NCI-H2107 treated with DMSO at 0.1 percent for 48 hours (cell line): ENCODE measurements around the gene FAM169A.
"Not testable (repeated sequence)": the region's sequence is repeated elsewhere in the genome, so short reads cannot be mapped to it uniquely, and the experiment has no call there.

Experiments used
- DNase-seq: peaks from one replicate; lab custom pipeline; 2025; ENCODE audit not compliant: unreplicated experiment; lab: John Stamatoyannopoulos, UW

The FAM169A gene

DNA sequence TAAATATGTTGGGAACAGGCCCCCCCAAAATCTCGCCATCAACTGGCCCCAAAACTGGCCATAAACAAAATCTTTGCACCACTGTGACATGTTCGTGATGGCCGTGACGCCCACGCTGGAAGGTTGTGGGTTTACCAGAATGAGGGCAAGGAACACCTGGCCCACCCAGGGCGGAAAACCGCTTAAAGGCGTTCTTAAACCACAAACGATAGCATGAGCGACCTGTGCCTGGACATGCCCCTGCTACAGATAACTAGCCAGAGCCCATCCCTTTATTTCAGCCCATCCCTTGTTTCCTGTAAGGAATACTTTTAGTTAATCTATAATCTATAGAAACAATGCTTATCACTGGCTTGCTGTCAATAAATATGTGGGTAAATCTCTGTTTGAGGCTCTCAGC, 3.2 kb upstream of the FAM169A start:
- DNase-seq = not testable (repeated sequence)

DNA sequence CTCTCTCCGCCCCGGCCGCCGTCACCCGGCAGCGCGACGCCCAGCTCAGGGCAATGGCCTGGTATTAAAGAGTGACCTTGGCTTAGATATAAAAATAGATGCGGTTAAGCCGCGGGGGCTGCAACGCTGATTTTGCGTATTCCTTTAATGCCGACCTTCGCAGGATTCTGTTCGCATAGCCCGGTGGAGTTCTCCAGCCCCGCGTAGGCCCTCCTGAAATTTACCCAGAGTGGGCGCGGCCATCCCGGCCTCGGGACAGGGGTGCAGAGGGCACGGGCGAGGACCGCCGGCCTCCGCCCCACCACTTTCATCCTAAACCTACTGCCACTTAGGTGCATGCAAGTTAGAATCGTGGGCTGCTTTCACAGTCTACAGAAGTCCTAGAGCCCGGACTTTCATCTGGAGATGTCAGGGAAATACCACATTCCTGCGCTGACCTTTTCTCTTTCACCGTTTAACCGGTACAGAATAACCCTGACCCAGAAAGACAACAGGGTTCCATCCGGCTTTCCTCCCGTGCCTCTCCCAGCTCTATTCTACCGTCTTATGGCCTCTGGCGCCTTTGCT, 492 bp upstream of the FAM169A start:
- DNase-seq = no peak

DNA sequence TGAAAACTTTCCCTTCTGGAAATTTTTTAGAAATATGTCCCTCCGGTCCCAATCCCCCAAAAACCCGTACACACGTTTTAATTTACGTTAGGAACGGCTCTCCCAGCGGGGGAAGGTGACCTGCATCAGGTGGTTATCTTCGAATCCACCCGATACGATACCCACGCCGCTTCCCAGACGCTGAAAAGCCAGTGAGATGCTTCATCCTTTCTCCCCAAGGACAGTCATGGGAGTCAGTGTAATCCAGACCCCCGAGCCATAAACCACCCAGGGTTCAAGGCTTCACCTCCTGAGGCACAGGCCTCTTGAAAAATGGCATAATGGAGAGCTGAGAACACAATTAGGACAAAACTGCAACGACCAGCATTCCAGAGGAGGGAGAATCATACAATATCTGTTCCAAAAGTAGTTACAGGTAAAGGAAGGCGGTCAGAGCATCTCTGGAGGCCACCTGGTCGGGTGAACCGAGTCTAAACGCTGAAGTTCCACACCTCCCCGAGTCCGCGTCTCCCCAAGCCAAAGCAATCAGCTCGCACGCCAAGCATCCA, 857 bp downstream of the FAM169A start:
- no peak for DNase-seq

DNA sequence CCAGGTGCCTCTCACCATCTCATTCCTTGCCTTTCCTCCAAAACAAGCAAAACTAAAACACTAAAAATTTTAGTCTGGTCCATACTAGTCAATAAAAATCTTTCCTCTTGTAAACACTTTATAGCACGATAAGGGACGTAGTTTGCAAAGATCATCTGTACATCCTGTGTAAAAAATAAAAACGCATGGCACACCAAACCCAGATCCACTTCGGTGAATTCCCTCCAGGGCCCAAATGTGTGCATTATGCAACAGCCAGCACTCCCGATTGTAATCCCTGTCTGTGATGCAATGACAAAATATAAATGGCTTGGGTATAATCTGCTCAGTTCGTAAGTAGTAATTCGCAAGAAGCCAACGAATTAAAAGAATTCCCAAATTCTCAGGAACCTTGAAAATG, 1.4 kb downstream of the FAM169A start:
- no peak for DNase-seq

DNA sequence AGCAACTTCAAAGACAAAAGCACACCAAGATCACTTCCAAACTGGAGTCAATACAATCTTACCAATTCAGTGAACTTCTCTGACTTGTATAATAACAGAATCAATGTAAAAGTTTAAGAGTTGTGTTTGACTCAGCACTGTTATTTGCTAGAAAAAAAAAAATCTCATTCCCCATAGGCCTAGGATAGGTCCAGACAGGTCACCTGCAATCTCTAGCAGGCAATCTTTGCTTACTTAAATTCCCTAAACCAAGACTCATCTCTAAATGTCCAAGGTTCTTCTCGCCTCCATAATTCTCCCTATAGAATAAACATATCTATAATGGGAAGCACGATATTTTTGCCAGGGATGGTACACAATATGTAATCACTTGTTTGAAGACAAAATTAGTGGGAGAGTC, 2.5 kb downstream of the FAM169A start:
- DNase-seq = no peak

DNA sequence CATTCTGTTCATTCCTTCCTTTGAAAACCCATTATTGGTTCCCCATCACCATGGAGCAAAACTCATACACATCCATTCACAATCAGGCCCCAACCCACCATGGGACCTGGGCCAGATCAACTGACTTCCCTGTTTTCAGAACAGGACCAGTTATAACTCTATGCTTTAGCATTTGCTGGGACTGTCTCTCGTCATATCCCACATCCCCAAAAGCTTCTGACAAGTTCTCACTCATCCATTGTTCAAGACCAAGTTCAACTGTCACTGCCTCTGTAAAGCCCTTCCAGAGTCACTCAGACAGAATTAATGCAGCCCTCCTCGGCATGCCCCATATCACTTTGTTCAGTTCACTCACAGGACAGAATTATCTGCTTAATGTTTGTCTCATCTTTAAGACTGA, 4.0 kb downstream of the FAM169A start:
- DNase-seq = no peak

DNA sequence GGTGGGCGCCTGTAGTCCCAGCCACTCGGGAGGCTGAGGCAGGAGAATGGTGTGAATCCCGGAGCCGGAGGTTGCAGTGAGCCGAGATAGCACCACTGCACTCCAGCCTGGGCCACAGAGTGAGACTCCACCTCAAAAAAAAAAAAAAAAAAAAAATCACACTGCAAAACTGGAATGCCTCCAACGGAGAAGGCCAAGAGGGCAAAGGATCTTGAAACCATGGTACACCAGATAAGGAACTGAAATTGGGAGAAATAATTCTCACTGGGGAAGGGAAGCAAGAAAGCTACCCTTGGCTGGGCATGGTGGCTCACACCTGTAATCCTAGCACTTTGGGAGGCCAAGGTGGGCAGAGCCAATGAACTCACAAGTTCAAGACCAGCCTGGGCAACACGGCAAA, 9.2 kb downstream of the FAM169A start:
- not testable (repeated sequence) for DNase-seq

DNA sequence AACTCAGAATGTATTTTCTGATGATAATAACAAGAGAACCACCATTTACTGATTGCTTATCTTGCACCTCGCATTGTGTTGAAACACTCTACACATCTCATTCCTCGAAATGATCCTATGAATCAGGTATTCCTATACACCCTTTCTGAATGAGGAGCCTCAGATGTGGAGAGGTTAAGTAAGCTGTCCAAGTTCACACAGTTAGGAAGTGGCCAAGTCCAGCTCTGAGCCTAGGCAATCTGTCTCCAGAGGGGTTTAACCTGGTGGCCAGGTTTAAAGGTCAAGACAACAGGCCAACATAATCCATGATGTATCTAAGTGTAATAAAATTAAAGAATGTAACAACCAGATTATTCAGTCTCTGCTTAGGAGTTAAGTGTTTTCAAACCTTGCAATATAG, 12.9 kb downstream of the FAM169A start:
- DNase-seq = no peak

DNA sequence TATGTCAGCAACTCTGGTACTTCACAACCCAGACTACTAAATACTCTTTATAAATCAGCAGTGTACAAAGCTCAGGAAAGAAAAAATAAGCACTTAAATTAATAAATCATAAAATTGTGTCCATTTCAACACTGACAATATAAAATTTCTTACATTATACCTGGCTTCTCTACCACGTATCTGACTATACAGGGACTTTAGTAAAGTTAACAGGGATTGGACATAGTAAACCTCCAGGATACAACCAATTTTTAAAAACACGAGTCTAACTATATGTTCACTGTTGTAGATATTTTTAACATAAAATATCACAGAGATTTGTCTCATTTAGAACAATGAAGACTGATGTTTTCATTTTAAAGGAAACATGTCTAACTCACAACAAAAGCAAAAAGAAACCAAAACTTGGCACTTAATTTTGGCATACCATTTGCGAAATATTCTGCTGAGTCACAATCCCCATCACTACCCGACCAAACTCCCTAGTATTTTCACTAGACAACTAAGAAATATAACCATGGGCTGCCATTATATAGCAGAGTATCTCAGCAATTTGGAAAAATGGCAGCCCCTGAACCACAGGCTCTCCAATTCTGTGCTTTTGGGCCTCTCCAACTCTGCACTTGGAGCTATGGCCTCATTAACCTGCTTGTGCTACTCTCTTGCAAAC, 14.4 kb downstream of the FAM169A start:
- DNase-seq = no peak

DNA sequence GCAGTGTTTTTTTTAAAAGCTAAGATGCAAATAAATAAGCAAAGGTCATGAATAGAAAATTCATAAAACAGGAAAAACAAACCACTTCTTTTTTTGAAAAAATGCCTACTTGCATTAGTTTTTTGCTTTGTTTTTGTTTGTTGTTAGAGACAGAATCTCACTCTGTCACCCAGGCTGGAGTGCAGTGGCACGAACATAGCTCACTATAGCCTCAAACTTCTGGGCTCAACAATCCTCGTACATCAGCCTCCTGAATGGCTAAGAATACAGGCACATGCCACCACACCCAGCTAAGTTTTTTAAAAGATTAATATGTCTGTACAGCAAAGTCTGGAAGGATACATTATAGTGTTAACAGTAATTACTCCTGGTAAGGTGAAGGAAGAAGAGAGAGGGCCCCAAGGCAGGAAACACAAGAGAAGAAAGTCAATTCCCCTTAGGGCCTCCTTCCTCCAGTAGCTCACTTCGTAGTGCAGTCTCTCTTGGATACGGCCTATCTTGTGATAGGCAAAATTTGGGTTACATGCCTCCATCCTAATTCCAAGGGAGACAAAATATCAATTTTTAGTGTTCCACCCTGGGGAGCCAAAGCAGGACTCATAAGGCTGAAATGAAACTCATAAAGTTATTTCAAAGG, 15.3 kb downstream of the FAM169A start:
- DNase-seq = no peak

DNA sequence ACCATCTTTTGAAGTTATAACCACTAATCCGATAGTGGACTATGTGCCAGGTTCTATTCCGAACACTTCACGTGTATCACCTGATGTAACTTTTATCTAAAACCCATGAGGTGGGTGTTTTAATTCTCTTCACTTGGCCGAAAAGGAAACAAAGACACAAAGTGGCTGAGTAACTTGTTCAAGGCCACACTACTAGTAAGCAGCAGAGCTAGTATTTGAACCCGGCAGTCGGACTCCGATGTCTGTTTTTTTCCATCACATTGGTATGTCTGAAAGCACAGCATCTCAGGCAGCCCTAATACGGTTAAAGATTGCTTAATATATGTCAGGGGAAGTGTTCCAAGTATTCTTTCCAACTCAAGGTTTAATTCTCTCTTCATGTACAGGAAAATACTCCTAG, 16.2 kb downstream of the FAM169A start:
- no peak for DNase-seq

DNA sequence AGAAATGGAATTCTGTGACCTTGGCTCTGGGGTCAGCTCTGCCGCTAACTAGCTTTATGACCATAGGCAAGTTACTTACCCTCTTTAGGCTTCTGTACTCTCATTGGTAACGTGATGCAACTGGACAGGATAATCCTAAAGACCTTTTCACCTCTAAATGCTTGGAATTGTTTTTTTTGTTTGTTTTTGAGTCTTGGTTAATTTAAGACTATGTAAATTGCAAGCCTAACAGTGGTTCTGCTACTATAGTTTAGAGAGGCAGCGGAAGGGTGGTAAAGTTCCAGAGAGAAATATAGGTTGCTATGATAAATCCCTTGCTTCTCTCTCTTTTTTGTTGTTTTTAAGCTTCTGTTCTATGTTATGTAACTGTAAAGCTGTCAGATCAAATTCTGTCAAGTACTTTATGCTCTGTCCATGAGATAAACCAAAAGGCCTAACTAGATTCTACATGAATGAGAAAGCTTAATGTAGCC, 17.6 kb downstream of the FAM169A start:
- DNase-seq = no peak

DNA sequence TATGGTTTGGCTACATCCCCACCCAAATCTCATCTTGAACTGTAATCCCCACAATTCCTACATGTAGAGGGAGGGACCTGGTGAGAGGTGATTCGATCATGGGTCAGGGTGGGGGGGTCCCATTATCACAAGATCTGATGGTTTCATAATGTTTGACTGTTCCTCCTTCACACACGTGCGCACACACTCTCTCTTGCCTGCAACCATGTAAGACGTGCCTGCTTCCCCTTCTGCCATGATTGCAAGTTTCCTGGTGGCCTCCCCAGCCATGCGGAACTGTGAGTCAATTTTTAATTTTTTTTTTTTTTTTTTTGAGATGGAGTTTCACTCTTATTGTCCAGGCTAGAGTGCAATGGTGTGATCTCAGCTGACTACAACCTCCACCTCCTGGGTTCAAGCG, 27.0 kb downstream of the FAM169A start:
- no peak for DNase-seq

DNA sequence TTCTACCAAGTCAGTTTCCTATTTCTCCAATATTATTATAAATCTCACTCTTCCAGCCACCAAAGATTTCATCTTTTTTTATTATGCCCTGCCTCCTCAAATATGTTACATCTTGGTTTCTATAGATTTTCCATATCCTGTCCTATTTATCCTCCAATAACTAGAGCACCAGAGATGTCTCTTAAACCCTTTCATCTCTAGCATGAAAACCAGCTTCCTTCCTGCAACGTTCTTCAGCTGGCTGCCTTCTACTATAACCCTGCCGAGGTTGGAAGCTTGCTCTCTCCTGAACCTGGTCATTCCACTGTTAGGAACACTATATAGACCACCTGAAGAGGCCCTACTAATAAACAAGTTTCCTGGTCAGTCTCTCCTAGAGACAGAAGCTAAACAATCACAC, 27.9 kb downstream of the FAM169A start:
- DNase-seq = no peak

DNA sequence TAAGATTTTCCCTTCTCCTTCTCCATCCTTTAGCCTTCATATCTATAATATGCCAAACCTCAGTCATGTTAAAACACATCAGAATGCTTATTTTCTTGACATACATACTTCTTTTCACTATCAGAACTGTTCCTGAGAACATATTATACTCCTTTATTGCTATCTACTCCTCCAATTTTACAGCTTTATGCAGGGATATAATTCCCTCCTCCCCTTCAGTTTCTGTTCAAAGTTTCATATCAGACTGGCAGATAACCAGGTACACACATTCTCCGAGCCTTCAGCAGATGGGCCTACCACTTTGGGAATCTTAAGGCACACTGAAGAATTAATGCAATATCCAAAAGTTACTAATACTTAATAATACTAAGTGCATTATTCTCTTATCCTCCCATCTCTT, 29.1 kb downstream of the FAM169A start:
- no peak for DNase-seq

DNA sequence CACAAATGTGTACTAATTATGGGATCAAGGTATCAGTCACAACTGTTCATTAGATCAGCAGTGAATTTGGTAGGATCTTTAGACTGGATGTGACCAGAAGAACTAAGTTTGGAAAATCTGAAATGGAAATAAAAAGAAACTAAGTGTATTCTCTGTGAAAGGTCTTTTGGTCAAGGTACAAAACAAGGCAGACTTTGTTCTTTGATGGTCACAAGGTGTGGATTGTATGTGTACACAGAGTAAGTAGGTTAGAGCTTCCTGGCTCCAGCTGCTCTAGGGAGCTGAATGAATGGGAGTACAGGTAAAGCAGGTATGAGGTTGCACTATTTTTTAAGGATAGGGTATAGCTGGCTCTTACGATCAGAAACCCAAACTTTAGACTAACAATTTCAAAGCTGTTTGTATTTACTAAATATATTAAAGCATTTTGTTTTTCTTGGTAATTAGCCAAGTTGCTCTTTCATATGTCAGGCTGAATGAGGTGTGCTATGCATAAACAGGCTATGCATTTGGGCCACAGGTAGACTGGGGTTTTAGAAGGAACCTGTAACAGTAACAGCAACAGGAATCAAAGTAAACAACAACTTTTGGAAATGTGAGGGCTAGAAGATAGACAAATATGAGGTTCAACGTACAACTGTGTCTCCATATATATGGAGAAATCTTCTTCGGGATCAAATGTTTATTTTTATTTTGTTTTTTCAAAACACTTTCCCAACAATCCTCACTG, 32.5 kb downstream of the FAM169A start:
- DNase-seq = no peak

DNA sequence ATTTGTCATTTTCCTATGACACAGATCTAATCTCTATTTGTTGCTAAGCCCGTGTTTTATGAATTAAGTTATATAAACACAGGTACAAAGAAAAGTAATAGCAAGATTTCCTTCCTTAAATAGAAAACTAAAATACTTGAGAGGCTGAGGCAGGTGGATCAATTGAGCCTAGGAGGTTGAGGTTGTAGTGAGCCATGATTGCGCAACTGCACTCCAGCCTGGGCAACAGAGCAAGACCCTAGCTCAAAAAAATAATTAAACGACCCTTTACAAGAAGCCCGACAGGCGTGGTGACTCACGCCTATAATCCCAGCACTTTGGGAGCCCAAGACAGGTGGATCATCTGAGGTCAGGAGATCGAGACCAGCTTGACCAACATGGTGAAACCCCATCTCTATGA, 36.8 kb downstream of the FAM169A start:
- no peak for DNase-seq

DNA sequence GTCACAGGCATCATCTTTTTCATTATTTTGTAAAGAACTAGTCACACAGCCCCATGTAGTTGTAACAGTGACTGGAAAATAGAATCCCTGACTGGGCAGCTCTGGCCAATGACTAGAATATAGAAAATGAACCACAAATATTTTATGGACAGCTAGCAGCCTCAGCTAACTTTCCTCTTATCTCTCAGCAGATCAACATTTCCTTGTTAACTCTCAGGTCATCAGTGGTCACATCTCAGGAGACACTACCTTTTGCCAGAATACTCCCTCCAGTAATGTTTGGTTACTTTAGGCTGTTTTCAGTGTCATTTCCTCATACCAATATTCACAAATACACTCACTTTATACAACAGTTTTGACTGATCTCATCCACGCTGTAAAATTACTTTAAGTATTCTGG, 43.9 kb downstream of the FAM169A start:
- DNase-seq = no peak

DNA sequence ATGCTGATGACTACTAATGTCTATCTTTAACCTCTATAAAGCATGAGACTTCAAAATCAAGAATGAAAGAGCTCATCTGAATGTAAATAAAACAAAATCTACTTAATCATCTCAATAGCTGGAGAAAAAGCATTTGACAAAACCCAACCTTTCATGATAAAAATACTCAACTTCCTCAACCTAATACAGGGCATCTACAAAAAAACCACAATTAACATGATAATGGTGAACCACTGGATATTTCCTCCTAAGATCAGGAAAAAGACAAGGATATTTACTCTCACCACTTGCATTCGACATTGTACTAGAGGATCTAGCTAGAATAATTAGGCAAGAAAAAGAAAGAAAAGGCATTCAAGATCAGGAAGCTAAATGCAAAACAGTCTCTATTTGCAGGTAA, 49.3 kb downstream of the FAM169A start:
- DNase-seq = no peak

DNA sequence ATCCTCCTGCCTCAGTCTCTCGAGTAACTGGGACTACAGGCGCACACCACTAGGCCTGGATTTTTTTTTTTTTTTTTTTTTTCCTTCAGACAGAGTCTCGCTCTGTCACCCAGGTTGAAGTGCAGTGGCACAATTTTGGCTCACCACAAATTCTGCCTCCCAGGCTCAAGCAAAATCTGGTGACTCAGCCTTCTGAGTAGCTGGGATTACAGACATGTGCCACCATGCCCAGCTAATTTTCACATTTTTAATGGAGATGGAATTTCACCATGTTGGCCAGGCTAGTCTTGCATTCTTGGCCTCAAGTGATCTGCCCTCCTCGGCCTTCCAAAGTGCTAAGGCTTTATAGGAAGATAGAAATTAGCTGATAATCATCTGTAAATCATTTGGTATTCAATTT, 55.3 kb downstream of the FAM169A start:
- no peak for DNase-seq

DNA sequence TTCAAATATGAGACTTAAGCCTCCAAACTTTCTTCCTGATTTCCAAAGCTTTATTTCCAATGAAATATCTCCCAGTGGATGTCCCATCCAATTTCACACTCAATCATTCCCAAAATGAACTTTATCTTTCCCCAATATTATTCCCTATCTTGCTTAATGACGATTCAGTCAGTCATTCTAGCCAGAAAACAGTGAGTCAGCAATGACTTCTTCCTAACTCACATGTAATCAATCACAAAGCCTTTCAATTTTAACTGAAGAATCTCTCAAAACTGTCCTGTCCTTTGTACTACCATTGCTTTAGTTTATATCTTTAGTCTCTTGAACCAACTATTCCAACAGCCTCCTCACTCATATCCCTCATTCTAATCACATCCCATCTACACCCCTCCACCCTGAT, 64.2 kb downstream of the FAM169A start:
- DNase-seq = no peak

DNA sequence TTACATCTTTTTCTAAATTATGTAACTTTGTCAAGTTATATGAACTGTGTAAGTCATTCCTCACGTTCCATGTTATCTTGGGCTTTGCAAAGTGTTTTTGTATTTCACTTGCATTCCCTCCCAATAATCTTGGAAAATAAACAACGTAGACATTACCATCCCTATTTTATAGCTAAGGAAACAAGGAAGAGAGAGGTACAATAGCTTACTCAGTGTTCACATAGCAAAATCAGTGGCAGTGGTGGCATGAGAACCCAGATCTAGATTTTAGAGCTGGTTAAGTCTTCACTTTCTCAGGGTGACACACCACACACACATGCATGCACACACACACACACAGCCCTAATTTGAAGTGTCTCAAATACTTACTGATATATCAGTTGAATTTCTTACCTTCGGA, 65.0 kb downstream of the FAM169A start:
- no peak for DNase-seq
